ENCODE measurements around the gene BAHCC1. TPM values are rescaled to one million over a fixed set of nuclear protein-coding genes. Genes with fewer than 3 reads are reported as not detected.

The BAHCC1 gene
- total RNA-seq, 1 experiment from 2014 or later: 11.0 TPM

DNA sequence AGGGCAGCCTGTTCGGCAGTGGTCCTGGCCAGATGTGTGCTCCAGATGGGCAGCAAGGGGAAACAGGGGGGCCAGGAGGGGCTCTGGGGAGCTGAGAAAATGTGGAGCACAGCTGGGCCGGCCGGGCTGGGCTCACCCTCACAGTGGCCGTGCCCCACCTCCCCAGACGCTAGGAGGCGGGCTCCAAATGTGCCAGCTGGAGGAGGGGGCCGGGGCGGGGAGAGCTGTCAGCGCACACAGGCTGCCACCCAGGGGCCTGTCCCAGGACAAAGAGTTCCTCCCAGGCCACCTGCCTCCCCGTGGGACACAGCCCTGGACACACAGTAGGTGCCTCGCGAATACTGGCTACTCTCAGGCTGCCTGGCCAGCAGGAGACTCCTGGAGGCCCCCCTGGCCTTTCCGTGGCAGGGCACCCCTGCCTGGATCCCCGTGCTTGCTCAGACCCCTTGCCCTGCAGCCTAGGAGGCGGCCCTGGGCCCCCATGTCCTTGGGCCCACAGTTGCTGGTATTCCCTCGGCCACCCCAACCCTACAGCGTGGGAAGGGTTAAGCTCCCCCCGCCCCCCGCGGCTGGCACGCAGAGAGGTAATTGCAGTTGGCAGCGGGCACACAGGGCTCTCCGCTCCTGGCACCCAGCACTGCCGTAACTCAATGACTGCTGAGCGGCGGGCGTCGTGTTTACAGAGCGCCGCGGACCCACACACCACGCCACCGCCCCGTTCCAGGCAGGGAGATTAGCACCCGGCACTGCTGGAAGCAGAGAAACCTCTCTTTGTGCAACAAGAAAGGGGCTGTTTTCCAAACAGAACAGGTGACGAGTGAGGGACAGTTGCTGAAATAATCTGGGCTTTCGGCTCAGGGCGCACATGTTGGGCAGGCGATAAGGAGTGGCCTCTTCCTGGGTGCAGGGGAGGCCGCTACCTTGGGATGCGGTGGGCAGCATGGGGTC is 32.2 kb downstream of the BAHCC1 start:
- DNase-seq (ENCODE audit: low read depth): peak; percentile 43

DNA sequence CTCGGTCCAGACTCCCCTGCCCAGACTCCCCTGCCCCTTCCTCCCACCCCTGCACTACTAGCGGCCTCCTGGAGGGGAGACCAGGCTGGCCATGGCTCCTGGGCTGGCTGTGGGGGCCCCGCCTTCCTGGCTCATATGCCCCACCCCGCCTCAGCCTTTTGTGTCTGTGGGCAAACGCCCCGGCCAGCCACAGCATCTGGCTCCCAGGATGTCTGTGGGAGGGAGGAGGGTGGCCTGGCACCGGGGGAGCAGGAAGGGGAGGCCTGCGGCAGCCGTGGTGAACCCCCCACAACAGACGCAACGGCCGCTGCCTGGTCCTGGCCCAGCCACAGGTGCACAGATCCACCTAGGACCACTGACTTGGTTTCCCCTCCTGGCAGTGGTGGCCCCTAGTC is 32.9 kb downstream of the BAHCC1 start:
- DNase-seq (ENCODE audit: low read depth): peak; percentile 73

DNA sequence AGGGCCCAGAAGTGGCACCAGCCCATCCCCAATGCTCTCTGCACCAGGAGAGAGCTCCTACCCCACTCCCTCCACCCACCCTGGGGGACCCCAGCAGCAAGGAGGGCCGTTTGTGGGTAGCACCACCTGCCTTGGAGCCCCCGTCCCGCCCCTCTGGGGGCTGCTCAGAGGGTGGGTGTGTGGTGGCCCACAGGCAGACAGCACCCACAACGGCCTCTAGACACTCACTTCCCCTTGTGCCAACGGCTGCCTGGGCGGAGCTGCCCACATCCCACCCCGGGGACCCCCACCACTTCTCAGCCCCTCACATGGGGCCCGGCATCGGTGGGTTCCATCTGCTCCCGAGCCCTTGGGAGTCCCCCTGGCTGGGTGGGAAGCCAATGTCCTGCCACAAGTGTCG is 33.3 kb downstream of the BAHCC1 start:
- no peak for DNase-seq (ENCODE audit: low read depth)

DNA sequence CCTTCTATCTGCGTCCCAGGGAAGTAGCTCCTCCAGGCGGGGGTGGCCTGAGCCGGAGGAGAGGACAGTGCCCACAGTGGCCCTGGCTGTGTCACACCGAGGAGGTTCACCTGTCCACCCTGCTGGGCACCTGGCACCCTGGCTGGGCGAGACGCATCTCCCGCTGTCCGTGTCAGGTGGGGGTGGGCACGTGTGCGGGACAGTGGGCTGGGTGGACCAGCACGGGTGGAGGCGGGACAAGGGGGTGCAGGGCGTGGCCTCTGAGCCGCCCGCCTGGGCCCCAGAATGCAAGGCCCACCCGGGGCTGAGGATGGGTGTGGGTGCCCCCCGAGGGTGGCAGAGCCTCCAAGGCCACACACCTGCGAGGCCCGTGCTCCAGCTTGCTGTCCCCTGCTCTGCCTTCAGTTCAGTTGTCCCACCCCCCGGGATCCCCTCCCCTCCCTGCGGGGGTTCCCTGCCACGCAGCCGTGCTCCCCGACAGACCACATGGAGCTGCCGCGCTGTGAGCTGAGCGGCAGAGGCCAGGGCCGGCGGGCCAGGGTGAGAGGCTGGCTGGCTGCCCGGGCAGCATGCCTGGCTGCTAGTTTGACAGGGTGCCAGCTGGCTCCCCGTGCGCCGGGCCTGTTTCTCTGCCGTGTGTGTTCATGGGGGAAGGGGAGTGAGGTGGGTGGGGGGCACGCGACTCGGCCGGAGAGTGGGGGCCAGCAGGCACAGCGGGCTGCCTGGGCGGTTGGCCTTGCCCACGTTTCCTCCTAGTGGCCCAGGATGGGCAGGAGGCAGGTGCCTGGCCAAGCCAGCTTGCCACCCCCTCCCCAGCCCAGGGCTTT is 33.9 kb downstream of the BAHCC1 start:
- peak; percentile 92 for DNase-seq (ENCODE audit: low read depth)

DNA sequence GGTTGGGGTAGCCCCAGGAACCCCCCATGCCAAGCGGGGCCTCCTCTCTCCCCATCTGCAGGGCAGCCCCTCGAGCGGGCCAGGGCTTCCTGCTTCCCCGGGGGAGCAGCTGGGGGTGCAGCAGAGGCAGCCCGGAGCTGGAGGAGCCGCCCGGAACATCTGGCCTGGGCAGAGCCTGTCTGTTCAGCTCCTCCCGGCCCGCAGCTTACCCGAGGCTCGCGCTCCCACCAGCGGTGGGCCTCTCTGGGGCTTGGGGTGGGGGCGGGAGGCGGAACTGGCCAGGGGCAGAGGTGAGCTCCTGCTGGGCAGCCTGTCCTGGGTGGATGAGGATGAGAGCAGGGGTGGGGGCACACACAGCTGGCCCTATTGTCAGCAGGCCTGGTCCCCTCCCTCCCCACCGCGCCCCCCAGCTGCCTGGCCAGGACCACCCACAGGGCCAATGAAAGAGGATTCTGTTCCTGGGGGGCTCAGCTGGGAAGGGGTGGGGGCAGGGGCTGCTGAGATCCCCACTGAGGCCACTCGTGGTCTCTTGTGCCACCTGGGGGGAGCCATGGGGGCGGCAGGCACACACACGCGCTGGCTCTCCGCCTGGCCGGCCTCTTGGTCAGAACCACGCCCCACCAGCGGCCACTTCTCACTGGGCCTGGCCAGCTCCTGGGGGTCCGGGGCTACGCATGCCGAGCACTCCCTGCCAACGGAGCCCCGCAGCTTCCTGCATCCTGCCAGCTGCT is 34.7 kb downstream of the BAHCC1 start:
- DNase-seq (ENCODE audit: low read depth): peak; percentile 68

DNA sequence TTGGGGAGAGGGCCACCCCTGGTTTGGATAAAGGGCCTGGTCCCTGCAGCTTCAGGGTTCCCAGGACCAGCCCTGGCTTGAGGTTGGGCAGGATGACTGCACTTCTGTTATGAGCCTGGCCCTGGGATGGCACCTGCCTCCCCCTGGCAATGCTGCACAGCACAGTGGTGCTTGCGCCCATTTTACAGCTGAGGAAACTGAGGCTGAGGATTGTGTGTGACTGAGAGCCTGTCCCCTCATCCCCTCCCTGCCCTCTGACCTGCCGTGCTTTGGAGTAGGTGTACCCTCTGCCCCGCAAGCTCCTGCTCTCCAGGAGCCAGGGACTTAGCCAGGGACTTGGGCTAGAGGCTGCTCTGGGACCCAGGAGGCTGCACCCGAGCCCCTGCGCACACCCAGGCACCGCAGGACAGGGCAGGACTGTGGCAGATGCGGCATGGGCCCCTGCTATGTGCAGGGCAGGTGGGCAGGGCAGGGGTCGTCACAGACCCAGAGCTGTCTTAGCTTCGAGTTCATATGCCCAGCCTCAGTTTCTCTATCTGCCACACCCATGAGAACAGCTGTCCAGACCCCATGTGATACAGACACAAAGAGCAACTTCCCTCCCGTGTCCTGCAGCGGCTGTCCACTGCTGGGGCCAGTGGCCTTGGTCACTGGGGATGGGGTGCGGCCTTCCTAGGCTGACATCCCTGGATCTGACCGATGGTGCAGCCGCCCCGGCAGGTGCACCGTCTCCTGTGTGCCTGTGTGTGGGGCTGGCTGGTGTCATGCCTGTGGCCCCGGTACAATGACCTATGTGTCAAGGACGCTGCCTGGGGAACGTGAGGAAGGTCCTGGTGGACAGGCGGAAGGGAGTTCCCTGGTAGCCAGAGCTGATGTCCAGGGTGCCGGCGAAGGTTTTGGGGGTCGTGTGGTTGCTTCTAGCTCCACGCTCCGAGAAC is 36.6 kb downstream of the BAHCC1 start:
- no peak for DNase-seq (ENCODE audit: low read depth)

DNA sequence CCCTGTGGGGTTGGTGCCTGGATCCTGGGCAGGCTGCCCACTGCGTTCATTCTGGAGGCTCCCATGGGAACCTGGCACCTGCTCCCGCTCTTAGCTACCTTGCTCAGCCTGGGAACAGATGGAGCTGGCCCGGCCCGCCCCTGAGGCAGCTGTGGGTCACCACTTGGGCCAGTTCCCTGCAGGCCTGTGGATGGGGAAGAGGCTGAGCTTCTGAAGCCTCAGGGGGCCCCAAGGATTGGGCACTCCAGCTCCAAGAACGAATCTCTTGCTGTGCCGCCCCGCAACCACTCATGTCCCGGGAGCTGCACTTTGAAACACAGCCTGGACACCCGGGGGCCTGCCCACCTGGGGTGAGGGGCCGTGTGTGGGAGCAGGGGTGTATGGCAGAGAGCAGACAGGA is 37.7 kb downstream of the BAHCC1 start:
- DNase-seq (ENCODE audit: low read depth): peak; percentile 46

DNA sequence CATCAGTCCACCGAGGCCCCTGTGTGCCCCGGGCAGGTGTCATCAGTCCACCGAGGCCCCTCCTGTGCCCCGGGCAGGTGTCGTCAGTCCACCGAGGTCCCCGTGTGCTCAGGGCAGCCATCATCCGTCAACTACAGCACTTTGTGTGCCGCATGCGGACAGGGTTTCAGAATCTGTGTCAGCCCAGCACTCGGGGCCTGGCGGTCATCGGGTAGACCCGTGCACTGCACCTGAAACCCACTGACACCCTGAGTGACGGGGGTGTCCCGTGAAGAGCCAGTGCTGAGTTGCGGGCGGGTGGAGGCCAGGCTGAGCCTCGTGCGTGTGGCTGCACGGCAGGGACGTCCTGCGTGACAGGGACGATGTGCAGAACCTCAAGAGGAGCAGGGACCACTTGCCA is 38.4 kb downstream of the BAHCC1 start:
- DNase-seq (ENCODE audit: low read depth): no peak

DNA sequence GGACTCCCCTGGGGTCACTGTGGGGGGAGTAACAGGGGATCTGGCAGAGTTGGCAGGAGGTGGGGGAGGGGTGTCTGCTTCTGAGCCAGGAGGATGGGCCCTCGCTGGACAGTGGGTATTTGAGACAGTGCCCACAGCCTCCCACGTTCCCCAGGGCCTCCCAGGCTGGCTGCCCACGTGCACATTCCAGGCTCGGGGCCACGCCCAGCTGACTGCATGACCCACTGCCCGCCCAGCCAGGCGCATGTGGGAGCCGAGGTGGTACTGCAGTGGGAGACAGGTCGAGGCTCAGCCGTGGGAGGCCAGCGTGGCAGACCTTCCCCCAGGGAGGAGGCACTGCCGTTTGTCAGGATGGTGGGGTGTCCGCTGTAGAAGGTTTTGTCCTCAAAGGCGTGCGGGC is 38.8 kb downstream of the BAHCC1 start:
- peak; percentile 69 for DNase-seq (ENCODE audit: low read depth)

DNA sequence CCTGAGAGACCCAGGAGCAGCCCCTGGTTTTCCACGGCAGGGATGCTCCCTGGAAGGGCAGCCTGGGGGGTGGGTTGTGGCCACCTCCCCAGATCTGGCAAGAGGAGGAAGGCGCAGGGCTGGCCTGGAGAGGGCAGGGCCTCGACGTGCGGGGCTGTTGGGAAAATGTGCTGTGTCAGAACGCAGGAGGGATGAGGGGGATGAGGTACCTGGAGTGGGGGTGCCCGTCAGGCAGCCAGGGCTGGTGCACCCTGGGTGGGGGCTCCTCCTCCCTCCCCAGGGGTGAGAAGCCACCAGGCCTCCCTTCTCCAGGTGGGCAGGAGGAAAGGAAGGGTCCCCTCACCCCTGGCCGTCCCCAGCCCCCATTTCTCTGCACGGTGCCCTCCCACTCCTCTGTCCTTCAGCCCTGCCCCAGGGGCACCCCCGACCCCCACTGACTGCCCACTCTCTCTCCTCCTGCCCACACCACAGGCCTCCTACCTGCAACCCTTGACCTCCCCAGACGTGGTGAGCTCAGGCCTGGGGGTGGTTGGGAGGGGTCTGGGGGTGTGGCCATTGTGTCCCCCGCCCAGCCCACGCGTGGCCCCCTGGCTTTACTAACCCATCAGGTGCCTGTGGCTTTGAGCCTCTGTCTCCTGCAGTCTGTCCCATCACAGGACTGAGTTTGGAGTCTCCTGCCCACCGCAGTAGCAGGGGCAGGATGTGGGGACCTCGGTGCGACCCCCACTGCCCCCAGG is 39.6 kb downstream of the BAHCC1 start:
- DNase-seq (ENCODE audit: low read depth): no peak

DNA sequence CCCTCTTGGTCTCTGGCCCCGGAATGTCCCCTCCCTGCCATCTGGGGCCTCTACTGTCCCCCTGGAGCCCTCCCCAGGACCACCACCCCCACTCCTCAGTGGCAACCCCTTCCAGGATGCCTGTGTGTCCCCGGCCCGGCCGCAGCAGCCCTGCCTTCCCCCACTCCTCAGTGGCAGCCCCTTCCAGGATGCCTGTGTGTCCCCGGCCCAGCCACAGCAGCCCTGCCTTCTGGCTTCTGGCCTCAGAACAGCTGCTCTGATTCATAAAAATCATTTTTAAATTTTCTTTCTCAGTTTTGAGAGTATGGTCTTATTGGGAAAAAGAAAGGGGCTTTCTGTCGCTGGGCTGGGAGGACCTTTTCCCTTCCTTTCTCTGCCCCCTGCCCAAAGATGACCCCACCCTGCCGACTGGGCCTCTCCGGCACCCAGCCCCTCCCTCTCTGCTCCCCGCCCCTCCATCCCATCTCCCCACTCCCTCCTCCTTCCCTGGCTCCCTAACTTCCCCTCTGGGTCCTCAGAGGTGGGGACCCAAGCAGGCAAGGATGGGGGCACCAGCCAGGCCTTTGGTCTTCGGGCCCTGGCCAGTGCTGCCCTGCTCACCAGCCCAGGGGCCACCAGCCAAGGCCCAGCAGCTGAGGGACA is 40.5 kb downstream of the BAHCC1 start:
- DNase-seq (ENCODE audit: low read depth): no peak

DNA sequence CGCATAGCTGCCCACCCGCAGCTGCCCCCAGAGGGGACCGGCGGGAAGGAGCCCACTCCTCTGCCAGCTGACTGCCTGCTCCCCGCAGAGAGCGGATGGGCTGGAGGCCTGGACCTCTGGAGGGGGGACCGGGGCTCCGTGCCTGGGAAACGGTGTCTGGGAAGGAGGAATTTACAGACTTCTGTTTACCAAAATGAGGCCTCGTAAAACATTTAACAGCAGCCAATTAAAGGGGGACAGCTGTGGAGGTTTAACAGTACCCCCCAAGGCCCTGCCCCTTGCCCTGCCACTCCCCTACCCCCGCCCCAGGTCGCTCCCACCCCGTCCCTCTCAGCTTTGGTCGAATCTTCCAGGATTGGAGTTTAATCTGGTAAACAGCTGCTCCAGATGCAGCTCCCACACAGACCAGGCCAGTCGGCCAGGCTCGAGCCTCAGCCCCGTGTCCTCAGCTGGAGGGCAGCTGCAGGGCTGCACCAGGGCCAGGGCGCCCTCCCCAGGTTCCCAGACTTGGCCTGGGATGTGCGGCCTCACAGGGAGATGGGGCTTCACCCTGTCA is 41.1 kb downstream of the BAHCC1 start:
- DNase-seq (ENCODE audit: low read depth): no peak

DNA sequence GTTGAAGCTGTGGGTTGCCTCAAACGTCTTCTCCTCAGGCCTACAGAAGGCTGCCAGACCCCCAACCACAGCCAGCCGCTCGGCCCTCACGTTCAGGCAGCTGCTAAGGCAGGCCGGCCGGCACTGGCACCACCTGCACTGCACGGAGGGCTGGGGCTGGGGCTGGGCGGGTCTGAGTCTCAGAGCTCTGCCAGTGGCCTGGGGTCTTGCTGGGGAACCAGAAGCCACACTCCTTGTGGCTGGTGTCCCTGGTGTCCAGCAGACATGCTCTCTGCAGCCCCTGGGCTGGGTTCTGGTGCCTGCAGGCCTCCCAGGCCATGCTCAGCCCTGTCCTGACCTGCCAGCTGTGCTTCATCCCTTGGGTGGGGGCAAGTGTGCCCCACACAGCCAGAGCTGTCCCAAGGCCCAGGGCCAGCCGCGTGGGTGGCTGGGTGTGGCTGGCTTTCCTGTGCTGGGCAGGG is 42.0 kb downstream of the BAHCC1 start:
- DNase-seq (ENCODE audit: low read depth): no peak

DNA sequence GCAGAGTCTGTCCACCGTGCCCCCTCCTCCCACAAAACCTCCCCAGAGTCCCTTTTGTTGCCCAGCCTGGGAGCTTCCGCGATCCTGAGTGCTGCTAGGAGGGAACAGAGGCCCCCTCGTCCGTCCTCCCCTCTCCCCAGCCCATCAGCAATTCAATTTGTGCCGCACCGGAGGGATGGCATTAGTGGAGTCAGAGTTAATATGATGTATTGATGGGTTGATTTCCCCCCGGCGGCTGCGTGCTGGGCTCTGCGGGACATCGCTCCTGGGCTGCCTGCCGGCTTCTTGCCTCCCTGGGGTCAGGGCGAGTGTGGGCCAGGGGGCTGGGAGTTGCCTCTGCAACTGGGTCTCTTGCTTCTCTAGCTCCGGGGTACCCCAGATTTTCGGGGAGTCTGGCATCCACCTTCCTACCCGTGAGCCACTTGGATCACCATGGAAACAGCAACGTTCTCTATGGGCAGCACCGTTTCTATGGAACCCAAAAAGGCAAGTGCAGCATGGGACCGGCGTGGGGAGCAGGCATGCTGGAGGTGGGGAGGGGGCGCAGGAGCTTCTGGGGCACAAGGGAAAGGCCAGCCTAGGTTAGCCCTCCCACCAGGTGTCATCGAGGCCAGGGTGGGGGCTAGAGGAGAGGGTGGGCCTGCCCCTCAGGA is 42.9 kb downstream of the BAHCC1 start:
- no peak for DNase-seq (ENCODE audit: low read depth)

DNA sequence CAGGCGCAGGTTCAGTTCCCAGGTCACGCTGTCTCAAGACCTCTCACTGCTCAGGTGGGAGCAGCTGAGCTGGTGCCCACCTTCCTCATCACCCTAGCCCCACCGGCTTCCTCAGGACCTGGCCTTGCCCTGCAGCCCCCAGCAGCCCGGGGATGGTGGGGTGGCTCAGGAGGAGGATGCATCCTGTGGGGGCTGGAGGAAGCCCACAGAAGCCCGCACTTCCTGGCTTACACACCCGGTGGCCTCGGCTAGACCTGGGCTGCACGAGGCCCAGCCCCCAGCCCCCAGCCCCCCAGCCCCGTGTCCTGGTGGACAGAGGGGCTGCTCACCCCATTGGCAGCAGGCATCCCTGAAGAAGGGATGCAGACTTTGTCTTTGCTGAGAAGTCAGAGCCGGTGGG is 43.4 kb downstream of the BAHCC1 start:
- no peak for DNase-seq (ENCODE audit: low read depth)

DNA sequence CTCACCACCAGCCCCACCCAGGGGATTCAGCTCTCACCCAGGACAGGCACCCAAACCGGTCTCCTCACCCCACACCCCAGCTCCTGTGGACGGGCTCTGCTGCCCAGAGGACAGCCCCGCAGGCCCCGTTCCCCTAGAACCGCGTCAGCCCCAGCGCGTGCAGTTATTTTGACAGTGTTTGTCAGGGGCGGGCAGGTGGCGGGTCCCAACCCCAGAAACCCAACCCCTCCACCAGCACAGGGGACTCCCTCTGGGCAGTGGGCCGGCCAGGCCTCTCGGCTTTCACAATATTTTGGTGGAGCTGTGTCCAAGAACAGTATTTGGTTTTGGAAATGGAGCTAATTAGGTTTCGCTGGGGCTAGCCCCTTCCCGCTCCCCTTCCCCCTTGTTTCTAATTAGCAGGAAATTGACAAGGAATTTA is 44.8 kb downstream of the BAHCC1 start:
- no peak for DNase-seq (ENCODE audit: low read depth)

DNA sequence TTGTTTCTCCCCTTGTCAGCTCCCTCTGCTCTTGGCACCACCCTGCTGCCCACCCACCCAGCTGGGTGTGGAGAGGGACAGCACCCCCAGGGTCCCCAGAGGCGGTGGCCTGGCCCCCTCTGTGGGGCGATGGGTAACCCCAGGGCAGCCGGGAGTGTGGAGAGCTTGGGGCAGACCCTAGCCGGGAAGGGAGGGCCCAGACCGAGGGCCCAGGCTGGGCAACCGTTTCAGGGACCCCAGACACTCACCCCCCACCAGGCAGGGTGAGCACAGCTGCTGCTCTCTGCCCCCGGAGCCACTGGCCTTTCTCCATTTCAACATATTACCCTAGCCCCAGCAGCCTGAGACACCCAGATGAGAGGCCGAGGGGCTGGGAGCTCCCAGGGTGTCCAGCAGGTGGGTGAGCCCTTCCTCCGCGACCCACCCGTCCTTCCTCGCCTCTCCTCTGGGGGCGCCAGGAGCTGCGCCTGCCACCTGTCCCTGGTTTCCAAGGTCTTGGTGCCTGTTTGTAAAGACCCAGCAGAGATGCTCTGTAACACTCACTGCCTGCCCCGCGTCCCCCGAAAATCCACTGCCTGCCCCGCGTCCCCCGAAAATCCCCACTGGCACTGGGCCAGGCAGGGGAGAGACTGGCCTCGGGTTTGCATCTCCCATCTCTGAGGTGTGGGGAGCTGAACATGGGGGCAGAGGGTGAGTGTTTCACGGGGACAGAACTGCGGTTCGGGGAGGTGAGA is 45.4 kb downstream of the BAHCC1 start:
- DNase-seq (ENCODE audit: low read depth): peak; percentile 53

DNA sequence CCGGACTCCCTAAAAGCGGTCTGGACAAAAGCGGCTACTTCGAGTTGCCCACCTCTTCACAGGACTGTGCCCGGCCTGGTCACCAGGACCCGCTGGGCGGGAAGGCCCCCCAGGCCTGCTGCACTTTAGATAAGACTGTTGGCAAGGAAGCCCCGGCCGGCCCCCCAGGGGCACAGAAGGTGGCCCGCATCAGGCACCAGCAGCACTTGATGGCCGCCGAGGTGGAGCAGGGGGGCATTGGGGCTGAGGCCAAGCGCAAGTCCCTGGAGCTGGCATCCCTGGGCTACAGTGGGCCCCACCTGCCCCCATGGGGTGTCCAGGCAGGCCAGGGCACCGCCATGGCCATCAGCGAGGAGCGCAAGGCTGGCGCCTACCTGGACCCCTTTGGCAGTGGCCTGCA is 47.5 kb downstream of the BAHCC1 start:
- DNase-seq (ENCODE audit: low read depth): no peak

Measured in Daoy (cell line).